GM13976 (cell line): ENCODE measurements around the gene PAFAH2.

Source experiments
- DNase-seq: peaks from one replicate; pipeline ENCODE4 v3.0.0; 2012; ENCODE audit warnings: low spot score
- CTCF ChIP-seq: IDR thresholded peaks from 2 replicates; pipeline ENCODE4 v1.5.1; 2012; ENCODE audit warnings: borderline replicate concordance, mild to moderate bottlenecking; ENCODE audit not compliant: insufficient read depth; ENCODE audit errors: extremely low read depth, missing control alignments, control extremely low read depth
- in situ Hi-C: fragments of 300-500 bp; cut with MboI; formaldehyde crosslinking; loops from one replicate; pipeline ENCODE4 v1.12.0; 2022; ENCODE audit warnings: low sequenced_read_pairs, mixed read lengths, inconsistent platforms; ENCODE audit not compliant: unreplicated experiment

Gene PAFAH2

GRCh38 chr1:25993197-25993951 is 4.5 kb downstream of the PAFAH2 start:
- no peak for TF ChIP-seq CTCF
- in situ Hi-C loops, result no loop called here
- no peak for DNase-seq

- TF ChIP-seq CTCF, result no peak
- DNase-seq, result no peak
- in situ Hi-C loops, result no loop called here
These were observed 5.1 kb downstream of the PAFAH2 start for GRCh38 chr1:25992689-25993171.

- no peak for DNase-seq
- TF ChIP-seq CTCF, result no peak
- in situ Hi-C loops, result no loop called here
These were observed 5.8 kb downstream of the PAFAH2 start for GRCh38 chr1:25991937-25992688.

- TF ChIP-seq CTCF, result no peak
- in situ Hi-C loops, result no loop called here
- no peak for DNase-seq
These were observed 7.0 kb downstream of the PAFAH2 start for GRCh38 chr1:25990702-25991395.

- TF ChIP-seq CTCF, result no peak
- DNase-seq, result no peak
- in situ Hi-C loops, result no loop called here
These were observed 7.6 kb downstream of the PAFAH2 start for GRCh38 chr1:25990251-25990650.

- no peak for DNase-seq
- no peak for TF ChIP-seq CTCF
- in situ Hi-C loops, result no loop called here
These were observed 8.2 kb downstream of the PAFAH2 start for GRCh38 chr1:25989440-25990234.
